Gastrocnemius medialis (tissue), 4 donors: Measurements from ENCODE around the gene TTC5. TPM values are rescaled to one million over a fixed set of nuclear protein-coding genes. Genes with fewer than 3 reads are reported as not detected.

Source experiments
- ATAC-seq, 2 donors: fragments of 150-250 bp; one replicate each; pipeline ENCODE4 v1.9.1; 2016
- DNase-seq, 2 donors: peaks; one replicate each; pipeline ENCODE4 v3.0.0-alpha.2; 2019
- H3K27ac ChIP-seq, 4 donors: fragments of 200-600 bp; sonication (generic); 1 replicate in 1 of 4; 2 replicates in 3 of 4; pipeline ENCODE4 v1.5.1; 2016 to 2018; ENCODE audit warnings: mild to moderate bottlenecking in 2 of 4, moderate library complexity in 1 of 4
- H3K27me3 ChIP-seq, 3 donors: fragments of 200-600 bp; sonication (generic) in 2 of 3; 1 replicate in 1 of 3; 2 replicates in 2 of 3; pipeline versions ENCODE4 v1.5.1 to v1.6.0; 2016 to 2019; ENCODE audit warnings: mild to moderate bottlenecking in 1 of 3, moderate library complexity in 1 of 3
- H3K36me3 ChIP-seq, 2 donors: fragments of 200-600 bp; sonication (generic) in 1 of 2; one replicate each; pipeline ENCODE4 v1.5.1; 2017 to 2018
- H3K4me1 ChIP-seq, 2 donors: fragments of 200-600 bp; sonication (generic) in 1 of 2; one replicate each; pipeline ENCODE4 v1.5.1; 2016 to 2017; ENCODE audit warnings: mild to moderate bottlenecking in 2 of 2
- H3K4me3 ChIP-seq, 4 donors: fragments of 200-600 bp; sonication (generic) in 3 of 4; 1 replicate in 1 of 4; 2 replicates in 3 of 4; pipeline ENCODE4 v1.5.1; 2016 to 2019; ENCODE audit warnings: mild to moderate bottlenecking in 2 of 4
- H3K9me3 ChIP-seq, 3 donors: fragments of 200-600 bp; sonication (generic) in 2 of 3; 1 replicate in 1 of 3; 2 replicates in 2 of 3; pipeline ENCODE4 v1.5.1; 2016 to 2019
- CTCF ChIP-seq, 5 experiments: fragments of 450-650 bp in 3 of 5; fragments of 200-600 bp in 2 of 5; sonication (generic) in 2 of 5; IDR thresholded peaks in 4 of 5; conservative IDR thresholded peaks in 1 of 5; 1 replicate in 4 of 5; 2 replicates in 1 of 5; pipeline ENCODE4 v1.5.1; 2016 to 2019; ENCODE audit warnings: antibody characterized with exemption in 5 of 5, mild to moderate bottlenecking in 3 of 5, moderate library complexity in 3 of 5
- POLR2A ChIP-seq, 2 donors: fragments of 450-650 bp; IDR thresholded peaks; one replicate each; pipeline ENCODE4 v1.6.1; 2017; ENCODE audit warnings: antibody characterized with exemption in 2 of 2, mild to moderate bottlenecking in 2 of 2, moderate library complexity in 2 of 2
- in situ Hi-C, 4 donors: fragments of 200-750 bp; cut with MboI; loops; one replicate each; pipeline versions ENCODE4 v1.15.0 to v1.8.0; 2017; ENCODE audit warnings: low sequenced_read_pairs in 4 of 4
- intact Hi-C: fragments of 100-400 bp; cut with DNase I; formaldehyde crosslinking; loops from one replicate; pipeline ENCODE4 v1.15.1; 2023; ENCODE audit warnings: low total_unique reads
- total RNA-seq, 4 donors: library from RNA; depleted of rRNA; stranded (reverse); fragments of >200 nt; gene quantifications; one replicate each; pipeline versions ENCODE4 v1.1.0 to v1.2.3, GENCODE V29; 2016

Gene TTC5
- total RNA-seq, 4 donors from 2014 or later = 3.7 to 6.3 (median 4.8) TPM

DNA sequence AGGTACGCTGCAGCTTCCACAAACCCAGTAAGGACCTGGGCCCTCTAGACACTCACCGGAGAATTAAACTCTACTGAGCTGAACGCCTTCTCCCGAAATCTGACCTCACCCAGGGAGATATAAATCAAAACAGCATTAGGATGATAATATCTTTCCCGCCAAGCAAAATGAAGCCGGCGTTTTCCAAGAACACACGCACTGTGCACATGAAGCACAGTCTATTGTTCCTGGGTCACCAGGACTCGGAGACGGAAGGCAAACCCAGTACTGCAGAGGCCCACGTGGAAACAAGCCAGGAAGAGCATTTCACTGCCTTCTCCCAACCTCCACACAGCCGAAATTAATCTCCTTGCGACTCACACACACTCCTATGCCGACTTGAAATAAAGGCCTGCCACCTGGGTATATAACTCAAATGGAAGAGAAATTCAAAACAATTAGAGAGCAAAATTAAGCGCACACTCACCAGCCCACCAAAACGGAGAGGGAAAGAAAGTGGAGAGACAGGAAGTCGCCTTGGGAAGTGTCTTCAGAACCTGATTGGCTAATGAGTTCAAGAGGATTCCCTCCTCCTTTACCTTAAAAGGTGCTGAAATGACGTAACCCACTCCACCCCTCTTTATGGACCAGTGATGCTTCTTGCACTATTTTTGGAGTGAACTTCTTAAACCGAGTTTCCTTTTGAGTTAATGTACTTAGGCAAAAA is 27.2 kb upstream of the TTC5 start, which contains the start of gene CCNB1IP1:
TSS of gene CCNB1IP1 (minus strand) at position 492 of the 706 bp plus-strand sequence. CDS start 16,756 bp downstream, outside the sequence.
- Histone ChIP-seq H3K27ac (peak within 1 kb of the TSS; percentile 85 to 91 (median 88)), H3K4me1 (peaks cover 10 to 16% of the 10 kb centered on the region in 2 donors), H3K4me3 (peak within 1 kb of the TSS; percentile 61 to 77 (median 70)), H3K27me3 (no peaks in the 10 kb centered on the region), H3K9me3 (no peaks in the 10 kb centered on the region), H3K36me3 (peaks cover 0 to 5% of the 10 kb centered on the region in 2 donors)
- TF ChIP-seq CTCF (IDR thresholded peaks at IDR 0.05 in 4 of 5, conservative IDR thresholded peaks at IDR 0.05 in 1 of 5) = no peak
- peak; percentile 62 to 63 for TF ChIP-seq POLR2A (IDR thresholded peaks at IDR 0.05)
- DNase-seq = peak; percentile 62 to 68
- peak; percentile 100 for ATAC-seq
- intact Hi-C loops (loop anchor here (1.0 to 10.0 kb wide), 4 partner anchors 10 to 934 kb away; partner anchors contain the start of genes HNRNPC, METTL17 and PARP2), in situ Hi-C loops (loop anchor here (10.0 to 25.0 kb wide), 4 partner anchors 129 to 654 kb away; partner anchors contain the start of genes APEX1 (in 3 of the 4), OSGEP (in 3 of the 4), PIP4P1 (in 3 of the 4) and PNP (in 3 of the 4))

- H3K4me3 ChIP-seq = peak overlapping the region; percentile 61 to 77 (median 70)
- in situ Hi-C loops = loop anchor here (10.0 to 25.0 kb wide), 4 partner anchors 130 to 655 kb away; partner anchors contain the start of genes APEX1 (in 3 of the 4), OSGEP (in 3 of the 4), PIP4P1 (in 3 of the 4) and PNP (in 3 of the 4)
- no peaks in the 10 kb centered on the region for H3K9me3 ChIP-seq
- ATAC-seq = no peak
- intact Hi-C loops = loop anchor here (2.0 to 10.0 kb wide), 3 partner anchors 350 to 935 kb away; partner anchors contain the start of genes HNRNPC and METTL17
- H3K4me1 ChIP-seq = peaks cover 13 to 19% of the 10 kb centered on the region in 2 donors
- no peak for DNase-seq
- no peaks in the 10 kb centered on the region for H3K27me3 ChIP-seq
- peaks cover 0 to 5% of the 10 kb centered on the region in 2 donors for H3K36me3 ChIP-seq
- TF ChIP-seq CTCF (IDR thresholded peaks at IDR 0.05 in 4 of 5, conservative IDR thresholded peaks at IDR 0.05 in 1 of 5) = no peak
- no peak for TF ChIP-seq POLR2A (IDR thresholded peaks at IDR 0.05)
- peak overlapping the region; percentile 85 to 91 (median 88) for H3K27ac ChIP-seq
These were observed 26.7 kb upstream of the TTC5 start for GRCh38 chr14:20332431-20332787.

DNA sequence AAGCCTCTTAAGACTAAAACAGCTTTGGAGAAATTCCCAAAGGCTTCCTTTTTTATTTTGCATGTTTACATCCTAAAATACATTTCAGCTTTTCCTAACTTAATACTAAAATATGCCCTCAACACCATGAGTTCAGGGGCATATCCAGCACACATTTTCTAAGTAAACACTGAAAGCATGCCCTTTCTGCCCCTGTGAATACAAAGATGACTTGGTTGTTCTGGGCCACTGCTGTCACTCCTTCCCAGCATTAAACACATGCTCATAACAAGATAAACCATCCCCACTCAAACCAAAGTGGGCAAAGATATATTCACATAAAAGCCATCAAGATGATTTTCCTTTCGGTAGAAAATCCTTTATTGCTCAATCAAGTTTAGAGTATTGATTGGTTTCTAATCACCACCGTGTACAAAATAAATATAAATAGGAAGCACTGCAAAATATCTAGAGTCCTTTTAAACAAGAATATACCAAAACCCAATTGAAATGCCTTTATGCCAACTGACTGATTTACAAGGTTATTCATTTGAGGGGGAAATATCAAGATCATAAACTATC is 25.4 kb upstream of the TTC5 start:
- Histone ChIP-seq H3K27me3 (no peaks in the 10 kb centered on the region), H3K4me1 (peaks cover 18 to 20% of the 10 kb centered on the region in 2 donors), H3K27ac (peak overlapping the region in 1 of 4 donors; percentile 11), H3K9me3 (no peaks in the 10 kb centered on the region), H3K36me3 (peaks cover 0 to 12% of the 10 kb centered on the region in 2 donors), H3K4me3 (no peak overlapping the region)
- no peak for TF ChIP-seq CTCF (IDR thresholded peaks at IDR 0.05 in 4 of 5, conservative IDR thresholded peaks at IDR 0.05 in 1 of 5)
- TF ChIP-seq POLR2A (IDR thresholded peaks at IDR 0.05) = no peak
- intact Hi-C loops = loop anchor here (5.0 to 10.0 kb wide), 2 partner anchors 654 to 936 kb away; partner anchors contain the start of genes HNRNPC and METTL17
- in situ Hi-C loops = loop anchor here (10.0 to 25.0 kb wide), 4 partner anchors 131 to 656 kb away; partner anchors contain the start of genes APEX1 (in 3 of the 4), OSGEP (in 3 of the 4), PIP4P1 (in 3 of the 4) and PNP (in 3 of the 4)
- ATAC-seq (no peak), DNase-seq (no peak)

GRCh38 chr14:20329355-20329754 is 23.6 kb upstream of the TTC5 start:
- Histone ChIP-seq H3K27ac (no peak overlapping the region), H3K36me3 (peaks cover 0 to 29% of the 10 kb centered on the region in 2 donors), H3K27me3 (no peaks in the 10 kb centered on the region), H3K9me3 (no peaks in the 10 kb centered on the region), H3K4me3 (no peak overlapping the region), H3K4me1 (peaks cover 18 to 20% of the 10 kb centered on the region in 2 donors)
- DNase-seq = no peak
- TF ChIP-seq POLR2A (IDR thresholded peaks at IDR 0.05) (no peak), CTCF (IDR thresholded peaks at IDR 0.05 in 4 of 5, conservative IDR thresholded peaks at IDR 0.05 in 1 of 5) (no peak)
- in situ Hi-C loops (loop anchor here (5.0 to 25.0 kb wide), 6 partner anchors 133 to 658 kb away; partner anchors contain the start of genes APEX1 (in 3 of the 4), OSGEP (in 3 of the 4), PIP4P1 (in 3 of the 4) and PNP (in 3 of the 4)), intact Hi-C loops (no loop called here)
- no peak for ATAC-seq
